GM12878 (cell line): Measurements from ENCODE around the gene PTPRD.

Source experiments
- BRCA1 ChIP-seq: IDR thresholded peaks from 2 replicates; pipeline ENCODE4 v1.6.1; 2011; ENCODE audit warnings: low read depth, low read length, improper control_type of control experiment
- CTCF ChIP-seq, 3 experiments: IDR thresholded peaks in 2 of 3; conservative IDR thresholded peaks in 1 of 3; 2 replicates each; pipeline ENCODE4 v1.5.1; 2011; ENCODE audit warnings: low read depth in 3 of 3, low read length in 3 of 3, mild to moderate bottlenecking in 3 of 3, control low read depth in 2 of 3, moderate library complexity in 2 of 3, inconsistent platforms in 1 of 3, mixed read lengths in 1 of 3; ENCODE audit not compliant: control insufficient read depth in 2 of 3, insufficient read depth in 1 of 3; ENCODE audit errors: extremely low read depth in 1 of 3
- EP300 ChIP-seq, 2 experiments: fragments of 150-350 bp in 1 of 2; IDR thresholded peaks; 2 replicates each; pipeline ENCODE4 v1.6.1; 2011 to 2012; ENCODE audit warnings: low read depth in 2 of 2, low read length in 2 of 2, borderline replicate concordance in 1 of 2, improper control_type of control experiment in 1 of 2, inconsistent platforms in 1 of 2; ENCODE audit not compliant: control insufficient read depth in 1 of 2
- SIN3A ChIP-seq: IDR thresholded peaks from 2 replicates; pipeline ENCODE4 v1.6.1; 2012; ENCODE audit warnings: low read depth, low read length, improper control_type of control experiment
- SUZ12 ChIP-seq: fragments of 200-600 bp; sonication (generic); IDR thresholded peaks from one replicate; pipeline ENCODE4 v1.6.1; 2018; ENCODE audit warnings: antibody characterized with exemption, mild to moderate bottlenecking; ENCODE audit not compliant: unreplicated experiment

GRCh38 chr9:8826281-8826680 lies 1786.5 kb downstream of the PTPRD start:
- TF ChIP-seq BRCA1: no peak
- TF ChIP-seq SUZ12: no peak
- no peak for TF ChIP-seq EP300 (IDR thresholded peaks at IDR 0.05; ENCODE audit: borderline replicate concordance in 1 of 2, control insufficient read depth in 1 of 2, low read depth in 2 of 2, low read length in 2 of 2)
- TF ChIP-seq SIN3A: no peak
- no peak for TF ChIP-seq CTCF (IDR thresholded peaks at IDR 0.05 in 2 of 3, conservative IDR thresholded peaks at IDR 0.05 in 1 of 3; ENCODE audit: control insufficient read depth in 2 of 3, extremely low read depth in 1 of 3, insufficient read depth in 1 of 3, low read depth in 3 of 3, low read length in 3 of 3)
